ENCODE data around the gene NTM. TPM values are rescaled to one million over a fixed set of nuclear protein-coding genes. Genes with fewer than 3 reads are reported as not detected.

Gene NTM
- total RNA-seq, 2 experiments from 2014 or later, result not detected

DNA sequence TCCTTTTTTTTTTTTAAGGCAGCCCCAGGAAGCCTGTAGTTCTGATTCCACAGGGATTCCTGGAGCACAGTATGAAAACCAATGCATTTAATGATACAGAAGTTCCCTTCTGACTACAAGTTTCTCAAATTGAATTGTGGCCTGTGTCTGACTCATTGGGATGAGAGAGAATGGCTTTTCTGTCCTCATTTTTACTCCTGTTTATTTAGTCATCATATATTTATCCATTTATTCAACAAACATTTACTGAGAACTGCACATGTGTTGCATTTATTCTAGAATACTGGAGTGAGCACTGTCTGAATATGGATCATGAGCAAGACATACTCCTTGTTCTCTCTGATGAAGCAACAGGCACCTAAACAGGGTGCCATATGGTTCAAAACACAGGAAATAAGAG lies 231.2 kb downstream of the NTM start:
- H3K36me3 Mint-ChIP-seq (ENCODE audit: low read depth), result no peaks in the 10 kb centered on the region
- no peaks in the 10 kb centered on the region for H3K4me1 Mint-ChIP-seq (ENCODE audit: low read depth)
- no peak for ATAC-seq
- H3K9me3 Mint-ChIP-seq, result no peaks in the 10 kb centered on the region
- no peaks in the 10 kb centered on the region for H3K27me3 Mint-ChIP-seq
- no peak overlapping the region for H3K27ac Mint-ChIP-seq
- CTCF ChIA-PET, result no interaction called here
- POLR2A ChIA-PET, result no interaction called here
- no peak for DNase-seq
- intact Hi-C loops (cut with micrococcal nuclease), result no loop called here
- TF ChIP-seq CTCF (IDR thresholded peaks at IDR 0.05), result no peak
- no peak overlapping the region for H3K4me3 Mint-ChIP-seq

DNA sequence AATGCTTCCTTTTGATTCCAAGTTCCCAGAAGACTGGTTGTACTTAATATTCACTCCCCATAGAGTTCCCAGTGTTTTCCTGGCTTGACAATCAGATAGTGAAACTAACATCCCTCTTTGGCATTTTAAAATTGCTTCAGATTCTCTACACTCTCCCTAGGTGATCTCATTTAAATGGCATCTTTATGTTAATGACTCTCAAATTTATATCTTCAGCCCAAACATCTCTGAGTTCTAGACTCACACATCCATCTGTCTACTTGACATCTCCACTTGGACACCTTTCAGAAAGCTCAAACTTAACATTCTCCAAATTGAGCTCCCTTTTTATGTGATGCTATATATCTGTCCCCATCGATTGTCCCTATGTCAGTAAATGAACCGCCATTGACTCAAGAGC lies 232.0 kb downstream of the NTM start:
- no peaks in the 10 kb centered on the region for H3K4me1 Mint-ChIP-seq (ENCODE audit: low read depth)
- ATAC-seq (no peak), DNase-seq (no peak)
- H3K4me3 Mint-ChIP-seq, result no peak overlapping the region
- TF ChIP-seq CTCF (IDR thresholded peaks at IDR 0.05), result no peak
- ChIA-PET POLR2A (no interaction called here), CTCF (no interaction called here)
- no peaks in the 10 kb centered on the region for H3K27me3 Mint-ChIP-seq
- intact Hi-C loops (cut with micrococcal nuclease), result no loop called here
- no peak overlapping the region for H3K27ac Mint-ChIP-seq
- H3K36me3 Mint-ChIP-seq (ENCODE audit: low read depth), result no peaks in the 10 kb centered on the region
- H3K9me3 Mint-ChIP-seq, result peaks cover under 1% of the 10 kb centered on the region

GRCh38 chr11:131606811-131607335 lies 236.5 kb downstream of the NTM start:
- CTCF ChIA-PET, result no interaction called here
- H3K9me3 Mint-ChIP-seq, result peaks cover 3% of the 10 kb centered on the region
- POLR2A ChIA-PET, result no interaction called here
- intact Hi-C loops (cut with micrococcal nuclease), result no loop called here
- no peak for ATAC-seq
- TF ChIP-seq CTCF (IDR thresholded peaks at IDR 0.05), result no peak
- H3K4me3 Mint-ChIP-seq, result no peak overlapping the region
- no peaks in the 10 kb centered on the region for H3K36me3 Mint-ChIP-seq (ENCODE audit: low read depth)
- peaks cover 10% of the 10 kb centered on the region for H3K27me3 Mint-ChIP-seq
- no peak for DNase-seq
- no peak overlapping the region for H3K27ac Mint-ChIP-seq
- no peaks in the 10 kb centered on the region for H3K4me1 Mint-ChIP-seq (ENCODE audit: low read depth)

GRCh38 chr11:131609337-131609736 lies 238.9 kb downstream of the NTM start:
- ChIA-PET CTCF (interaction anchor here (1.1 kb wide), 1 partner anchor 20 kb away, joined by 3 read pairs; no protein-coding TSS in a partner anchor), POLR2A (no interaction called here)
- no peaks in the 10 kb centered on the region for H3K36me3 Mint-ChIP-seq (ENCODE audit: low read depth)
- intact Hi-C loops (cut with micrococcal nuclease), result no loop called here
- H3K4me1 Mint-ChIP-seq (ENCODE audit: low read depth), result no peaks in the 10 kb centered on the region
- no peak for DNase-seq
- no peak overlapping the region for H3K4me3 Mint-ChIP-seq
- no peak for TF ChIP-seq CTCF (IDR thresholded peaks at IDR 0.05)
- no peak overlapping the region for H3K27ac Mint-ChIP-seq
- no peak for ATAC-seq
- H3K27me3 Mint-ChIP-seq, result peaks cover 10% of the 10 kb centered on the region
- H3K9me3 Mint-ChIP-seq, result peaks cover 3% of the 10 kb centered on the region

- Mint-ChIP-seq H3K9me3 (peaks cover 3% of the 10 kb centered on the region), H3K4me3 (no peak overlapping the region), H3K27me3 (peaks cover 10% of the 10 kb centered on the region), H3K27ac (no peak overlapping the region), H3K4me1 (ENCODE audit: low read depth) (no peaks in the 10 kb centered on the region), H3K36me3 (ENCODE audit: low read depth) (no peaks in the 10 kb centered on the region)
- TF ChIP-seq CTCF (IDR thresholded peaks at IDR 0.05), result no peak
- POLR2A ChIA-PET, result no interaction called here
- CTCF ChIA-PET, result interaction anchor here (1.1 kb wide), 1 partner anchor 20 kb away, joined by 3 read pairs; no protein-coding TSS in a partner anchor
- no peak for DNase-seq
- ATAC-seq, result no peak
- intact Hi-C loops (cut with micrococcal nuclease), result no loop called here
Observed at GRCh38 chr11:131609921-131610320, 239.5 kb downstream of the NTM start.
